Measurements from ENCODE around the gene PMVK.

DNA sequence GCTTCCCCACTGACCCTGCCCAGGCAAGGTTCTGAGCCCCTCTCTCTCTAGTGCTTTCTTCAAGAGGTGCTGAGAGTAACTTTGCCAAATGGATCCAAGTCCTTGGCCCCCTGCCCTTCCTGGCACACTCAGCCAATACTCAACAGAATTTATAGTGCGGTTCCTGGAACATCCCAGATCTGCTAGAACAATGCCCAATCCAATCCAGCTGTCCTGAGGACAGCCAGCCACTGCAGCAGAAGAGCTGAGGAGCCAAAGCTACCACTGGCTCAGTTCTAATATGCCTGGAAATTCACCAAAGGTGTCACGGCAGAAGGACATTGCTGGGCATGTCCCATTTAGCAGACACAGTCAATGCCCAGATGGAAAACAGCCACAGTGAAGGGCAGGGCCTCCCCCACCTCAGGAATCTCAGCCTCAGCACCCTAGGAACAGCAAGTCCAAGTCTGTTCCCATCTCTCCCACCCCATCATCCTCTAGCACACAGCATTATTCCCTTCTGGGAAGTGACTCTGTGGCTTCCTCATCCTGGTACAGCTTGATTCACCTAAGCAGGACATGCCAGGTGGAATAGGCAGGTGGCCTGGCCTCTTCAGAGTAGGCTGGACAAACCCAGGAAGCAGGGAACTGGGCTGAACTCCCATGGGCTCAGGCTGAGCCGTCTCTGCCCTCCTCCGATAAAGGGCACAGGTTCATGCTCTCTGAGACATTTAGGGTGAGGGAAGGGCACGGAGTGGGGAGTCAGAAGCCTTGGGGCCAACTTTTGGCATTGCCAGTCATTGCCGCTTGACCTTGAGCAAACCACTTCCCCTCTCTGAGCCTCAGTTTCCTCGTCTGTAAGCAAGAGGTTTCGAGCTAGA, 24.6 kb downstream of the PMVK start:
- no peak for TF ChIP-seq CTCF (conservative IDR thresholded peaks at IDR 0.05; ENCODE audit: low read depth, low read length)
- no peak for TF ChIP-seq EZH2 (IDR thresholded peaks at IDR 0.05; ENCODE audit: low read length, unreplicated experiment)
- TF ChIP-seq EZH2phosphoT487 (IDR thresholded peaks at IDR 0.05; ENCODE audit: borderline replicate concordance, low read length): no peak
